GM21825 (cell line): ENCODE data around the gene TRIM65.

Experiments used
- ATAC-seq: cut with Tn5 transposase; IDR thresholded peaks from one replicate; pipeline ENCODE4 v1.9.1; 2021; ENCODE audit warnings: mild to moderate bottlenecking, moderate library complexity; ENCODE audit not compliant: unreplicated experiment

Gene TRIM65

DNA sequence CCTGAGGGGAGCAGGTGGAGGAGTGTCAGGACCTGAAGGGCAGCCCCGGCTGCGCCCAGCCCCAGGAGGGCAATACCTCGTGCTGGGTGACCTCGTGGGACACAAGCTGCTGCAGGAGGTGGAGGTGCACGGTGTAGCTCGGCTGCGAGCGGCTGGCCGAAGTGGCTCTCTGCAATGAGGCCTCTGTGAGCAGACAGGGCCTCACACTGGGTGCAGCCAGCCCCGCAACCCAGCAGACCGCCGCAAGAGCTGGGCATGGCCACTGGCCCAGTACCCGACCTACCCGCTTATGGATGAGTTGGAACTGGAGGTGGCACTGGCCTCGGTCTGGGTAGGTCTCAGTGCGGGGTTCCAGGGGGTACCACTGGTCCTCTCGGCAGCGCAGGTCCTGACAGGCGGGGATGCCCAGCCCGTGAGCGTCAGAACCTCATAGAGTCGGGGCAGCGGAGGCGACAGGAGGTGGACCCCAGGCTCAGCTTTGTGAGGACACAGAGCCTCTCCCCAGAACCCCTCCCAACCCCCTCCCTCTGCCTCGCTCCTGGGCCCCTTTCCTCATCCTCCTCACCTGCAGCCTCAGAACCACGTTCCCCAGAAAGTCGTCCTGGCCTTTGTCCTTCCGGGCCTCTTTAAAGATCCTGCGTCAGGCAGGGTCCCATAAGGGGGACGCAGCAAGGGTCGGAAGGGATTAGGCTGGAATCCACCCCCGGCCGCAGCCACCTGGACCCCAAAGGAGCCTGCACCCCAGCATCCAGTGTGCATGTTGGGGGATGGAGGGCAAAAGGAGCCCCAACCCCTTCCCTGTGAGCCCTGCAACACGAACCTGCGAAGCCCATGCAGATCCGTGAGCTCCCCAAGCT, 56.6 kb downstream of the TRIM65 start:
- ATAC-seq = no peak
